HepG2 (cell line): Measurements from ENCODE around the gene KCNQ2. TPM values are rescaled to one million over a fixed set of nuclear protein-coding genes. Genes with fewer than 3 reads are reported as not detected.

ENCODE experiments used
- ATAC-seq: fragments of 200-7000 bp; cut with Tn5 transposase; 3 replicates; pipeline ENCODE4 v1.9.1; 2020; ENCODE audit warnings: mild to moderate bottlenecking, moderate library complexity
- BruUV-seq: library from RNA; stranded (reverse); fragments of 400-500 nt; replicated peaks from 2 replicates; lab custom pipeline; 2021; lab: Mats Ljungman, UMichigan
- CTCF ChIA-PET: fragments of 300-600 bp; formaldehyde crosslinking; extraction: SDS; loops from one replicate; lab custom pipeline; 2021; ENCODE audit warnings: low total read pairs, inconsistent platforms, low intra/inter-chr PET ratio; lab: Yijun Ruan, JAX
- POLR2A ChIA-PET: fragments of 350-600 bp; sonication (Branson Sonifier 250); formaldehyde crosslinking; loops from one replicate; lab custom pipeline; 2020; ENCODE audit warnings: antibody characterized with exemption, inconsistent platforms; lab: Yijun Ruan, JAX
- DNase-seq: peaks from one replicate; pipeline ENCODE4 v3.0.0-alpha.2; 2015; ENCODE audit warnings: low spot score
- FAIRE-seq: peaks from 3 replicates; lab custom pipeline; 2011; peaks lifted over from hg19 to GRCh38; lab: Jason Lieb, UNC
- H2AFZ ChIP-seq: one replicate; pipeline ENCODE4 v1.6.1; 2011; ENCODE audit warnings: low read length, inconsistent platforms
- H3K27ac ChIP-seq: fragments of 300-600 bp; 3 replicates; pipeline ENCODE4 v1.8.0; 2011; ENCODE audit warnings: mixed run types, mild to moderate bottlenecking, mixed read lengths, low read length, inconsistent platforms; ENCODE audit not compliant: insufficient read depth; ENCODE audit errors: extremely low read length
- H3K27me3 ChIP-seq, 2 experiments: fragments of 200-600 bp in 1 of 2; 2 replicates in 1 of 2; 3 replicates in 1 of 2; pipeline versions ENCODE4 v1.6.0 to v1.8.0; 2011; ENCODE audit warnings: low read length in 2 of 2, mild to moderate bottlenecking in 2 of 2, moderate library complexity in 2 of 2, inconsistent platforms in 1 of 2; ENCODE audit not compliant: insufficient read depth in 2 of 2, control insufficient read depth in 1 of 2
- H3K36me3 ChIP-seq, 2 experiments: fragments of 200-600 bp in 1 of 2; replicated peaks in 1 of 2; 2 replicates in 1 of 2; 3 replicates in 1 of 2; pipeline versions ENCODE4 v1.5.1 to v1.8.0; 2011; ENCODE audit warnings: low read length in 2 of 2, inconsistent platforms in 1 of 2; ENCODE audit not compliant: insufficient read depth in 2 of 2, control insufficient read depth in 1 of 2
- H3K4me1 ChIP-seq: 2 replicates; pipeline ENCODE4 v1.5.1; 2012; ENCODE audit warnings: low read length, inconsistent platforms; ENCODE audit not compliant: insufficient read depth
- H3K4me2 ChIP-seq: 2 replicates; pipeline ENCODE4 v1.6.0; 2011; ENCODE audit warnings: low read depth, low read length, inconsistent platforms
- H3K4me3 ChIP-seq, 3 experiments: fragments of 200-600 bp in 1 of 3; sonication (generic), shearing (Covaris generic) in 1 of 3; replicated peaks in 1 of 3; 2 replicates each; pipeline ENCODE4 v1.5.1; 2011 to 2016; ENCODE audit warnings: low read length in 3 of 3, inconsistent platforms in 2 of 3, low read depth in 2 of 3, mild to moderate bottlenecking in 2 of 3, control low read depth in 1 of 3, mixed read lengths in 1 of 3; ENCODE audit not compliant: insufficient read depth in 1 of 3
- H3K79me2 ChIP-seq: one replicate; pipeline ENCODE4 v1.6.1; 2011; ENCODE audit warnings: low read length, inconsistent platforms; ENCODE audit not compliant: insufficient read depth
- H3K9ac ChIP-seq: 2 replicates; pipeline ENCODE4 v1.6.0; 2011; ENCODE audit warnings: mild to moderate bottlenecking, low read depth, low read length, inconsistent platforms; ENCODE audit not compliant: insufficient read depth
- H3K9me3 ChIP-seq: 2 replicates; pipeline ENCODE4 v1.5.1; 2012; ENCODE audit warnings: mild to moderate bottlenecking, low read length
- H4K20me1 ChIP-seq: 2 replicates; pipeline ENCODE4 v1.6.0; 2011; ENCODE audit warnings: inconsistent platforms, mild to moderate bottlenecking, low read length, moderate library complexity; ENCODE audit not compliant: insufficient read depth
- HNRNPL ChIP-seq: fragments of 200-400 bp; formaldehyde crosslinking; IDR thresholded peaks from 2 replicates; pipeline ENCODE4 v1.6.1; 2017; ENCODE audit warnings: mild to moderate bottlenecking, low read depth, low read length
- NFIB ChIP-seq: sonication (generic); formaldehyde crosslinking; IDR thresholded peaks from 2 replicates; pipeline ENCODE4 v1.9.0; 2021; ENCODE audit warnings: missing genetic modification reagents, mild to moderate bottlenecking, borderline replicate concordance
- PHF21A ChIP-seq: sonication (generic); formaldehyde crosslinking; IDR thresholded peaks from 2 replicates; pipeline ENCODE4 v1.5.0; 2020; ENCODE audit warnings: mild to moderate bottlenecking, missing genetic modification reagents
- PLSCR1 ChIP-seq: sonication (generic); formaldehyde crosslinking; IDR thresholded peaks from 2 replicates; pipeline ENCODE4 v1.5.0; 2020; ENCODE audit warnings: missing genetic modification reagents, mild to moderate bottlenecking, borderline replicate concordance
- SIX4 ChIP-seq: sonication (generic); formaldehyde crosslinking; IDR thresholded peaks from 2 replicates; pipeline ENCODE4 v1.4.0; 2020; ENCODE audit warnings: missing genetic modification reagents
- TRIM22 ChIP-seq: fragments of 450-650 bp; IDR thresholded peaks from 2 replicates; pipeline ENCODE4 v1.6.1; 2017
- ZNF251 ChIP-seq: sonication (generic); formaldehyde crosslinking; IDR thresholded peaks from 2 replicates; pipeline ENCODE4 v1.9.0; 2021; ENCODE audit warnings: mild to moderate bottlenecking, missing genetic modification reagents
- ZNF263 ChIP-seq: sonication (generic); formaldehyde crosslinking; IDR thresholded peaks from 2 replicates; pipeline ENCODE4 v1.4.0; 2020; ENCODE audit warnings: missing genetic modification reagents
- ZNF557 ChIP-seq: sonication (generic); formaldehyde crosslinking; IDR thresholded peaks from 2 replicates; pipeline ENCODE4 v1.4.0; 2020; ENCODE audit warnings: missing genetic modification reagents
- ZNF691 ChIP-seq: sonication (generic); formaldehyde crosslinking; IDR thresholded peaks from 2 replicates; pipeline ENCODE4 v1.4.0; 2020; ENCODE audit warnings: missing genetic modification reagents, low read depth, mild to moderate bottlenecking, borderline replicate concordance
- ZNF883 ChIP-seq: sonication (generic); formaldehyde crosslinking; IDR thresholded peaks from 2 replicates; pipeline ENCODE4 v1.5.1; 2020; ENCODE audit warnings: mild to moderate bottlenecking, missing genetic modification reagents; ENCODE audit errors: not compliant biosample characterization
- WGBS: methylation state at CpG from one replicate; pipeline ENCODE4 v1.1.6; 2017; ENCODE audit warnings: low lambda C conversion rate; 5-methylcytosine and 5-hydroxymethylcytosine counted together
- in situ Hi-C: cut with HindIII; loops from 2 replicates; pipeline ENCODE4 v1.10.0; 2017; ENCODE audit warnings: low pct_unique_long_range_greater_than_20kb; ENCODE audit not compliant: extremely low pct_ligation_motif_present
- intact Hi-C: fragments of 100-400 bp; cut with micrococcal nuclease; formaldehyde crosslinking; loops from one replicate; pipeline ENCODE4 v1.10.0; 2022; ENCODE audit not compliant: unreplicated experiment
- polyA plus RNA-seq, 8 experiments: library from polyadenylated mRNA; depleted of rRNA in 3 of 8; stranded (reverse) in 7 of 8; unstranded in 1 of 8; fragments of >200 nt; fragmentation: Illumina TruSeq in 4 of 8; extraction: Trizol in 4 of 8; gene quantifications; 2 replicates each; pipeline versions ENCODE4 v1.2.1 to v1.2.3, GENCODE V29; 2011 to 2016; ENCODE audit warnings: low read depth in 4 of 8, missing spikeins in 1 of 8, mixed read lengths in 1 of 8; ENCODE audit not compliant: insufficient read depth in 1 of 8
- total RNA-seq, 5 experiments: library from RNA; depleted of rRNA; stranded (reverse); fragments of >200 nt; fragmentation: Illumina TruSeq; extraction: Trizol; gene quantifications; 2 replicates each; pipeline ENCODE4 v1.2.3, GENCODE V29; 2016; ENCODE audit warnings: low read depth in 1 of 5

Gene KCNQ2
- total and polyA plus RNA-seq, 2 of the 13 experiments (the other 11 are each of a cell fraction or from before 2014, with no cell fraction given) = not detected

GRCh38 chr20:63366390-63367365, 105.8 kb downstream of the KCNQ2 start (continued):
- TF ChIP-seq ZNF883 (no peak), ZNF251 (0 out of 2 replicates have a peak, but pooled peaks have one; percentile 15)

- ChIA-PET POLR2A (no interaction called here), CTCF (no interaction called here)
- Histone ChIP-seq H3K79me2 (no peaks in the 10 kb centered on the region), H3K4me3 (no peak overlapping the region), H3K9ac (no peak overlapping the region), H3K27me3 (peaks cover 20 to 82% of the 10 kb centered on the region in 2 experiments), H4K20me1 (peaks cover 18% of the 10 kb centered on the region; the same call in 1 of the 2 replicates), H3K4me2 (no peak overlapping the region), H3K27ac (no peak overlapping the region), H3K9me3 (no peaks in the 10 kb centered on the region), H2AFZ (no peak overlapping the region), H3K36me3 (no peaks in the 10 kb centered on the region; a peak in 1 of 5 replicates), H3K4me1 (peaks cover 54% of the 10 kb centered on the region)
- no TSS peak for BruUV-seq
- no peak for DNase-seq
- intact Hi-C loops = loop anchor here (2.0 kb wide), 1 partner anchor 29 kb away; no protein-coding TSS in a partner anchor
- no peak for FAIRE-seq
- 46% methylated on average over 14 of the region's 22 CpGs for WGBS
- in situ Hi-C loops = no loop called here
- ATAC-seq = no peak
- no peak for TF ChIP-seq PHF21A (CRISPR knock-in tag)
- 0 out of 2 replicates have a peak, but pooled peaks have one; percentile 36 for TF ChIP-seq NFIB (CRISPR knock-in tag)
- TF ChIP-seq ZNF557 (CRISPR knock-in tag) = no peak
- TF ChIP-seq PLSCR1 = no peak
- TF ChIP-seq SIX4 (CRISPR knock-in tag) = no peak
- no peak for TF ChIP-seq HNRNPL
- TF ChIP-seq ZNF691 (CRISPR knock-in tag) = no peak
- peak; percentile 97 for TF ChIP-seq ZNF263 (CRISPR knock-in tag)
- TF ChIP-seq TRIM22 = no peak
- TF ChIP-seq, all 625 proteins: peak for 2
Observed at GRCh38 chr20:63365601-63366389, 106.7 kb downstream of the KCNQ2 start.
